HepG2 (cell line): Measurements from ENCODE around the gene KCNIP4. TPM values are rescaled to one million over a fixed set of nuclear protein-coding genes. Genes with fewer than 3 reads are reported as not detected.

ENCODE experiments used
- ATAC-seq: fragments of 200-7000 bp; cut with Tn5 transposase; 3 replicates; pipeline ENCODE4 v1.9.1; 2020; ENCODE audit warnings: mild to moderate bottlenecking, moderate library complexity
- BruUV-seq: library from RNA; stranded (reverse); fragments of 400-500 nt; replicated peaks from 2 replicates; lab custom pipeline; 2021; lab: Mats Ljungman, UMichigan
- CTCF ChIA-PET: fragments of 300-600 bp; formaldehyde crosslinking; extraction: SDS; loops from one replicate; lab custom pipeline; 2021; ENCODE audit warnings: low total read pairs, inconsistent platforms, low intra/inter-chr PET ratio; lab: Yijun Ruan, JAX
- POLR2A ChIA-PET: fragments of 350-600 bp; sonication (Branson Sonifier 250); formaldehyde crosslinking; loops from one replicate; lab custom pipeline; 2020; ENCODE audit warnings: antibody characterized with exemption, inconsistent platforms; lab: Yijun Ruan, JAX
- DNase-seq: peaks from one replicate; pipeline ENCODE4 v3.0.0-alpha.2; 2015; ENCODE audit warnings: low spot score
- FAIRE-seq: peaks from 3 replicates; lab custom pipeline; 2011; peaks lifted over from hg19 to GRCh38; lab: Jason Lieb, UNC
- H2AFZ ChIP-seq: one replicate; pipeline ENCODE4 v1.6.1; 2011; ENCODE audit warnings: low read length, inconsistent platforms
- H3K27ac ChIP-seq: fragments of 300-600 bp; 3 replicates; pipeline ENCODE4 v1.8.0; 2011; ENCODE audit warnings: mixed run types, mild to moderate bottlenecking, mixed read lengths, low read length, inconsistent platforms; ENCODE audit not compliant: insufficient read depth; ENCODE audit errors: extremely low read length
- H3K27me3 ChIP-seq, 2 experiments: fragments of 200-600 bp in 1 of 2; 2 replicates in 1 of 2; 3 replicates in 1 of 2; pipeline versions ENCODE4 v1.6.0 to v1.8.0; 2011; ENCODE audit warnings: low read length in 2 of 2, mild to moderate bottlenecking in 2 of 2, moderate library complexity in 2 of 2, inconsistent platforms in 1 of 2; ENCODE audit not compliant: insufficient read depth in 2 of 2, control insufficient read depth in 1 of 2
- H3K36me3 ChIP-seq, 2 experiments: fragments of 200-600 bp in 1 of 2; replicated peaks in 1 of 2; 2 replicates in 1 of 2; 3 replicates in 1 of 2; pipeline versions ENCODE4 v1.5.1 to v1.8.0; 2011; ENCODE audit warnings: low read length in 2 of 2, inconsistent platforms in 1 of 2; ENCODE audit not compliant: insufficient read depth in 2 of 2, control insufficient read depth in 1 of 2
- H3K4me1 ChIP-seq: 2 replicates; pipeline ENCODE4 v1.5.1; 2012; ENCODE audit warnings: low read length, inconsistent platforms; ENCODE audit not compliant: insufficient read depth
- H3K4me2 ChIP-seq: 2 replicates; pipeline ENCODE4 v1.6.0; 2011; ENCODE audit warnings: low read depth, low read length, inconsistent platforms
- H3K4me3 ChIP-seq, 3 experiments: fragments of 200-600 bp in 1 of 3; sonication (generic), shearing (Covaris generic) in 1 of 3; replicated peaks in 1 of 3; 2 replicates each; pipeline ENCODE4 v1.5.1; 2011 to 2016; ENCODE audit warnings: low read length in 3 of 3, inconsistent platforms in 2 of 3, low read depth in 2 of 3, mild to moderate bottlenecking in 2 of 3, control low read depth in 1 of 3, mixed read lengths in 1 of 3; ENCODE audit not compliant: insufficient read depth in 1 of 3
- H3K79me2 ChIP-seq: one replicate; pipeline ENCODE4 v1.6.1; 2011; ENCODE audit warnings: low read length, inconsistent platforms; ENCODE audit not compliant: insufficient read depth
- H3K9ac ChIP-seq: 2 replicates; pipeline ENCODE4 v1.6.0; 2011; ENCODE audit warnings: mild to moderate bottlenecking, low read depth, low read length, inconsistent platforms; ENCODE audit not compliant: insufficient read depth
- H3K9me3 ChIP-seq: 2 replicates; pipeline ENCODE4 v1.5.1; 2012; ENCODE audit warnings: mild to moderate bottlenecking, low read length
- H4K20me1 ChIP-seq: 2 replicates; pipeline ENCODE4 v1.6.0; 2011; ENCODE audit warnings: inconsistent platforms, mild to moderate bottlenecking, low read length, moderate library complexity; ENCODE audit not compliant: insufficient read depth
- HHEX ChIP-seq: IDR thresholded peaks from 2 replicates; pipeline ENCODE4 v1.6.1; 2016; ENCODE audit warnings: control low read depth
- KLF13 ChIP-seq: sonication (generic); formaldehyde crosslinking; IDR thresholded peaks from 2 replicates; pipeline ENCODE4 v1.4.0; 2020; ENCODE audit warnings: mild to moderate bottlenecking, missing genetic modification reagents
- ZBTB10 ChIP-seq: sonication (generic); formaldehyde crosslinking; IDR thresholded peaks from 2 replicates; pipeline ENCODE4 v1.4.0; 2020; ENCODE audit warnings: missing genetic modification reagents, borderline replicate concordance
- ZC3H4 ChIP-seq: sonication (generic); formaldehyde crosslinking; IDR thresholded peaks from 2 replicates; pipeline ENCODE4 v1.4.0; 2020; ENCODE audit warnings: missing genetic modification reagents, borderline replicate concordance
- ZNF292 ChIP-seq: sonication (generic); formaldehyde crosslinking; IDR thresholded peaks from 2 replicates; pipeline ENCODE4 v1.8.1; 2022; ENCODE audit warnings: mild to moderate bottlenecking, low read depth, missing genetic modification reagents, borderline replicate concordance
- ZNF432 ChIP-seq: sonication (generic); formaldehyde crosslinking; IDR thresholded peaks from 2 replicates; pipeline ENCODE4 v1.5.0; 2020; ENCODE audit warnings: missing genetic modification reagents, mild to moderate bottlenecking, borderline replicate concordance
- ZNF746 ChIP-seq: sonication (generic); formaldehyde crosslinking; IDR thresholded peaks from 2 replicates; pipeline ENCODE4 v1.8.0; 2022; ENCODE audit warnings: mild to moderate bottlenecking, missing genetic modification reagents
- WGBS: methylation state at CpG from one replicate; pipeline ENCODE4 v1.1.6; 2017; ENCODE audit warnings: low lambda C conversion rate; 5-methylcytosine and 5-hydroxymethylcytosine counted together
- in situ Hi-C: cut with HindIII; loops from 2 replicates; pipeline ENCODE4 v1.10.0; 2017; ENCODE audit warnings: low pct_unique_long_range_greater_than_20kb; ENCODE audit not compliant: extremely low pct_ligation_motif_present
- intact Hi-C: fragments of 100-400 bp; cut with micrococcal nuclease; formaldehyde crosslinking; loops from one replicate; pipeline ENCODE4 v1.10.0; 2022; ENCODE audit not compliant: unreplicated experiment
- polyA plus RNA-seq, 8 experiments: library from polyadenylated mRNA; depleted of rRNA in 3 of 8; stranded (reverse) in 7 of 8; unstranded in 1 of 8; fragments of >200 nt; fragmentation: Illumina TruSeq in 4 of 8; extraction: Trizol in 4 of 8; gene quantifications; 2 replicates each; pipeline versions ENCODE4 v1.2.1 to v1.2.3, GENCODE V29; 2011 to 2016; ENCODE audit warnings: low read depth in 4 of 8, missing spikeins in 1 of 8, mixed read lengths in 1 of 8; ENCODE audit not compliant: insufficient read depth in 1 of 8
- total RNA-seq, 5 experiments: library from RNA; depleted of rRNA; stranded (reverse); fragments of >200 nt; fragmentation: Illumina TruSeq; extraction: Trizol; gene quantifications; 2 replicates each; pipeline ENCODE4 v1.2.3, GENCODE V29; 2016; ENCODE audit warnings: low read depth in 1 of 5

The KCNIP4 gene
- total and polyA plus RNA-seq, 2 of the 13 experiments (the other 11 are each of a cell fraction or from before 2014, with no cell fraction given), result 0.09 TPM; not detected in 1

- Histone ChIP-seq H3K79me2 (no peaks in the 10 kb centered on the region), H3K9me3 (peaks cover 65% of the 10 kb centered on the region), H3K4me1 (no peaks in the 10 kb centered on the region), H3K27ac (no peak overlapping the region), H2AFZ (no peak overlapping the region)
- WGBS, result 12% methylated on average over 3 of the region's 3 CpGs
- ATAC-seq, result no peak
- no peak for TF ChIP-seq HHEX (CRISPR knock-in tag)
- TF ChIP-seq ZNF292 (CRISPR knock-in tag), result no peak
- no peak for TF ChIP-seq ZNF432 (CRISPR knock-in tag)
- no peak for TF ChIP-seq ZNF746 (CRISPR knock-in tag)
- TF ChIP-seq KLF13 (CRISPR knock-in tag), result no peak
- TF ChIP-seq ZC3H4 (CRISPR knock-in tag), result no peak
- no peak for TF ChIP-seq ZBTB10 (CRISPR knock-in tag)
- TF ChIP-seq, all 625 proteins: peak for 0
- H3K4me2 ChIP-seq, result no peak overlapping the region
- no peaks in the 10 kb centered on the region for H3K36me3 ChIP-seq
- CTCF ChIA-PET, result no interaction called here
- intact Hi-C loops, result no loop called here
- DNase-seq (no peak), FAIRE-seq (no peak)
- POLR2A ChIA-PET, result no interaction called here
- no TSS peak for BruUV-seq
- H3K4me3 ChIP-seq, result no peak overlapping the region
- no peak overlapping the region for H3K9ac ChIP-seq
- in situ Hi-C loops, result no loop called here
- H3K27me3 ChIP-seq, result no peaks in the 10 kb centered on the region
- H4K20me1 ChIP-seq, result no peaks in the 10 kb centered on the region
Measured at GRCh38 chr4:21327976-21328700, 620.4 kb downstream of the KCNIP4 start.
